T47D (cell line): ENCODE measurements around the gene KIF4A.
"Not testable (repeated sequence)": the region's sequence is repeated elsewhere in the genome, so short reads cannot be mapped to it uniquely, and the experiment has no call there.

Experiments
- DNase-seq, 2 experiments: peaks; one replicate each; pipeline versions ENCODE4 v3.0.0 to v3.0.0-alpha.2; 2011 to 2012; ENCODE audit warnings: low read depth in 1 of 2, low spot score in 1 of 2
- JUND ChIP-seq: IDR thresholded peaks from 2 replicates; pipeline ENCODE4 v1.6.1; 2012; ENCODE audit warnings: low read depth
- in situ Hi-C: cut with HindIII; loops from 2 replicates; pipeline ENCODE4 v1.10.0; 2016; ENCODE audit warnings: low sequenced_read_pairs, low pct_unique_long_range_greater_than_20kb

Gene KIF4A

DNA sequence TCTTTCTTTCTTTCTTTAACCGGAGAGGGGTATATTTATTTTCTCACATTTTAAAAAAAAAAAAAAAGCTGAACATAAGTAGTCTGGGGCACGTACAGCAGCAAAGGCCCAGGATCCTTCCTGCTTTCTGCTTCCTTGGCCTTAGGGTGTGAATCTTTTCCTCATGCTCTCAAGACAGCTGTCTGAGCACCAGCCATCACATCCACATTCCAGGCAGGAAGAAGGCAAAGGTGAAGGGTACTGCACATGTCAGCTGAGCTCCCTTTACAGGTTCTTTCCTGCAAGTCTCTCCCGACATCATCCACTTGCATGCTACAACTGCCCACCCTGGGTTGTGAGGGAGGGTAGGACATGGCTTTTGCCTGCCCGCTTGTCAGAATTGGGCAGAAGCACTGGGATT, 69.6 kb downstream of the KIF4A start:
- in situ Hi-C loops = no loop called here
- no peak for DNase-seq
- TF ChIP-seq JUND = no peak

DNA sequence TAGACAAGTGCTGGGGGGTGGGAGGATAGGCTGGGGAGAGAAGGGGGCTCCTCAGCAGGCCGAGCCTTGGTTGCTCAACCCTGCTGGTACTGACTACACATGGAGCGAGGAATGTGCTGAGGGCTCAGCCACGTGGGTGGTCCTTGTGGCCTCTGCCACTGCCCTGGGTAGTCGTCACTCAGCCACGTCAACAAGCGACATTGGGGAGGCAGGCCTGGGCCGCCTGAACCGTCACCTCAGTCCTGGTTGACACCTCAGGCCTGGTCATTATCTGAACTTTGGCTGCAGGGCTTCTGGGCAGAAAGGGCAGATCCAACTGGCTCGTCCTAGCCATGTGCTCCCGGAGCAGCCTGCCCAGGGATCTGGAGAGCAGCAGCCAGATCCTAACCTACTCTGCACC, 70.5 kb downstream of the KIF4A start:
- in situ Hi-C loops = no loop called here
- no peak for TF ChIP-seq JUND
- DNase-seq = no peak

DNA sequence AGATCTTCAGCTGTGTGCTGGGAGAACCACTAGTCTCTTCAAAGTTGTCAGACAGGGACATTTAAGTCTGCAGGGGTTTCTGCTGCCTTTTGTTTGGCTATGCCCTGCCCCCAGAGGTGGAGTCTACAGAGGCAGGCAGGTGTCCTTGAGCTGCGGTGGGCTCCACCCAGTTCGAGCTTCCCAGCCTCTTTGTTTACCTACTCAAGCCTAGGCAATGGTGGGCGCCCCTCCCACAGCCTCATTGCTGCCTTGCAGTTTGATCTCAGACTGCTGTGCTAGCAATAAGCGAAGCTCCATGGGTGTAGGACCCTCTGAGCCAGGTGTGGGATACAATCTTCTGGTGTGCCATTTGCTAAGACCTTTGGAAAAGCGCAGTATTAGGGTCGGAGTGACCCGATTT, 78.8 kb downstream of the KIF4A start:
- in situ Hi-C loops = not testable (repeated sequence)

DNA sequence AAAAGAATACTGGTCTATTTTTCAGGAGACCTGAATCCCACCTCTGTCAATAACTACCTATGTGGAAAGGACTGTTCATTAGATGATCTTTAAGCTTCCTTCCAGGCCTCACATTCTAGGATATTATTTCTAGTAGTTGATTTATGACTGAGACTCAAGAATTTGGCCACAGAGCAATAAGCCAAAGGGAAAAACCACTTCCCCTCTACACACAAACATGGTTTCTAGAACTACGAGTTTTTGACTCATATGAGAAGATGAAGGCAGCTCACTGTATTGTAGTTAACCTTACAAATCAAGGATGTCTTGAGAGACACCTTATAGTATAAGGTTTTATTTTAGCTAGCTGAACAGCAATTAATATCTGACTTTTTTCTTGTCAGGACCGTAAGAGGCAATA, 96.3 kb downstream of the KIF4A start:
- in situ Hi-C loops = no loop called here

More for the DNA sequence above, 78.8 kb downstream of the KIF4A start:
- not testable (repeated sequence) for DNase-seq

DNA sequence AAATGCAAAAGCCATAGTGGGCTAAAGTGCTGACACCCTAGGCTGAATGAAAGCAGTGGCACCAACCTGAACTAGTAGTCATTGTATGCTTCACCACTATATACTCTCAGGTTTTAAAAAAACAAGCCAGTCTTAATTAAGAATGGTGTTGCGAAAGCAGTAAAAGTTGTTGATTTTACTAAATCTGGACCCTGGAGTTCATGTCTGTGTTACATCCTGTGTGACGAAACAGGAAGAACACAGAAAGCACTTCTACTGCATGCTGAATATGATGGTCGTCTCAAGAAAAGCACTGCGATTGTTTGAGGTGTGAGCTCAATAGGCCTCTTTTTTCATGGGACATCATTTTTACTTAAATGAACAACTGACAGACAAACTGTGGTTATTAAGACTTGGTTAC, 109.0 kb downstream of the KIF4A start:
- no peak for TF ChIP-seq JUND
- no peak for DNase-seq
- in situ Hi-C loops = no loop called here

More for the DNA sequence above, 96.3 kb downstream of the KIF4A start:
- no peak for TF ChIP-seq JUND
- DNase-seq = no peak

DNA sequence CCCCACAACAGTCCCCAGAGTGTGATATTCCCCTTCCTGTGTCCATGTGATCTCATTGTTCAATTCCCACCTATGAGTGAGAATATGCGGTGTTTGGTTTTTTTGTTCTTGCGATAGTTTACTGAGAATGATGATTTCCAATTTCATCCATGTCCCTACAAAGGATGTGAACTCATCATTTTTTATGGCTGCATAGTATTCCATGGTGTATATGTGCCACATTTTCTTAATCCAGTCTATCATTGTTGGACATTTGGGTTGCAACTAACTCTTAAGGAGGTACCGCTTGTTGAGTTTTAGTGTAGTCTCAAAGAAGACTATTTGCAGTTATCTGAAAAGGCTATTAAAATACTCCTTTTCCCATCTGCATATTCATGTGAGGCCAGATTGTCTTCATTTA, 110.3 kb downstream of the KIF4A start:
- in situ Hi-C loops, DNase-seq: not testable (repeated sequence)

DNA sequence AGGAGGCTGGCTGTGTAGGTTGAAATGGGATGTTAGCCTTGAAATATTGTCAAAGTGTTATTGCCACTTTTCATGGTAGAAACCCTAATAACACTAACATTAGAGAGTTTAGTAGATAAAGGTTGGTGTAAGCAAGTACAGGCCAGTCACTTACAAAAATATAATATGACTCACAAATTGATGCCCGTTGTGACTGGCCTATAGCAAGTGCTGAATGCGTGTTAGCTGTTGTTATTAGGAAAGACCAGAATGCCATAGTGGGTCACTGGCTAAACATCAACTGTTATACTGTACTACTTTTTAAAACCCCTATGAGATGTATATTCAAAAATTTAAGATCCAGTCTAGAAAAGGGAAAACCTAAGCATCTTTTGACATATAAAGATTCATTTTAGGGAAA, 112.8 kb downstream of the KIF4A start:
- TF ChIP-seq JUND = no peak
- in situ Hi-C loops = no loop called here

DNA sequence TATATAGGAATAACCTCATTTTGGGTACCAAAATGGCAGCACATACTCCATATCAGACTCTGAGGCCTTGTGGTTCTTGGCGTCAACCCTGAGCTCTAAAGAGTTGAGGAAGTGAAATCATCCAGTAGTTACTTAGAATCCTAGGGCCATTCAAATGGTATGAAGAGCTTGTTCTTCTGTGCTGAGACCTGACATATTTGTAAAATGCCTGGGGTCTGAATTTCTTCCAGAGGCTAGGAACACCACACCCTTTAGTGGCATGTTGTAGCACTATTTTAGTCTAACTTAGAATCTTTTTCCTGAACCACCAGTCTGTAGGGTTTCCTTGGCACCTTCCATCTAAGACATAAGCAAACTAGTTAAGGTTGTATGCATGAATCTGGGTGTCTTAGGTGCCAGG, 115.1 kb downstream of the KIF4A start:
- in situ Hi-C loops = no loop called here
- no peak for TF ChIP-seq JUND
- DNase-seq = no peak

More for the DNA sequence above, 112.8 kb downstream of the KIF4A start:
- DNase-seq = no peak

DNA sequence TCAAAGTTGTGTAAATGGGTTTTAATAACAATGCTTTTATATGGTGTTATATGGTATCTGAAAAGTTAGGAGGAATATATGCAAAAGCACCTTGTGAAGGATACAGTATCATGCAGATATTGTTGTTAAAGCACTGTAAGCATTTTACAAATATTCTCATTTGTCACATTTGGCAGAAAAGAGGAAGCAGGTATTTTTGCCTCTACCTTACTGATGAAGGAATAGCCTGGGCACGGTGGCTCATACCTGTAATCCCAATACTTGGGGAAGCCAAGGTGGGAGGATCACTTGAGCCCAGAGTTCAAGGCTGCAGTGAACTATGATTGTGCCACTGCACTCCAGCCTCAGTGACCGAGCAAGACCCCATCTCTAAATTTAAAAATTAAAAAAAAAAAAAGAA, 121.0 kb downstream of the KIF4A start:
- in situ Hi-C loops = no loop called here
- no peak for TF ChIP-seq JUND
- no peak for DNase-seq

DNA sequence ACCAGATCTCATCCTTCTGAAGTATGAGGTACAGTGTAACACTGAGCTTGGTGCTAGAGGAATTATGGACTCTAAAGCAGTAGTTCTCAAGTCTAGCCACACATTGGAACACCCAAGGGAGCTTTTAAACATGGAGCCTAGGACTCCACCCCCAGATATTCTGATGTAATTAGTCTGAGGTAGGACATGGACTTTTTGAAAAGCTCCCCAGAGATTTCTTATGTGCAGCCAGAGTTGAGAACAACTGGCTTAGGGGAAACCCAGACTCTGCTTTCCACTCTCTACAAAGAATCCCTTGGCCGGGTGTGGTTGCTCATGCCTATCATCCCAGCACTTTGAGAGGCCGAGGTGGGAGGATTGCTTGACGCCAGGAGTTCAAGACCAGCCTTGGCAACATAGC, 121.6 kb downstream of the KIF4A start:
- DNase-seq = no peak

DNA sequence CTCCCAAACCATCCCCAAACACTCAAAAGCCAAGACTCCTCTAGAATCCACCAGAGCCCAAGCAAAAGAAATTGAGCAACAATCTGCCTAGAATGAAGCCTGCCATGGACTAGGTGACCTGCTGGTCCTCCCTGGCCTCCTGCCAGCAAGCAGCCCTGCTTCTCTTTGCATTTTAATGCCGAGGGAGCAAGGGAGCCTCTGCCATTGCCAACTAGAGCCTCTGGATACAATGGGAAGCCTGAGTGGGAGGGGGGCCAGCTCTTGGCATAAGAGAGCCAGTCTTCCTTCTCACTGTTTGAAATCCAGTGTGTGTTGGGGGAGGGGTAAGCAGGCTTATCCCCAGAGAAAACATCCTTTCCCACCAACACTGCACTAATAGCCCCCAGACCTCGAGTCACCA, 131.7 kb downstream of the KIF4A start:
- TF ChIP-seq JUND = no peak
- no peak for DNase-seq
- in situ Hi-C loops = no loop called here

More for the DNA sequence above, 121.6 kb downstream of the KIF4A start:
- no peak for TF ChIP-seq JUND
- in situ Hi-C loops = no loop called here

DNA sequence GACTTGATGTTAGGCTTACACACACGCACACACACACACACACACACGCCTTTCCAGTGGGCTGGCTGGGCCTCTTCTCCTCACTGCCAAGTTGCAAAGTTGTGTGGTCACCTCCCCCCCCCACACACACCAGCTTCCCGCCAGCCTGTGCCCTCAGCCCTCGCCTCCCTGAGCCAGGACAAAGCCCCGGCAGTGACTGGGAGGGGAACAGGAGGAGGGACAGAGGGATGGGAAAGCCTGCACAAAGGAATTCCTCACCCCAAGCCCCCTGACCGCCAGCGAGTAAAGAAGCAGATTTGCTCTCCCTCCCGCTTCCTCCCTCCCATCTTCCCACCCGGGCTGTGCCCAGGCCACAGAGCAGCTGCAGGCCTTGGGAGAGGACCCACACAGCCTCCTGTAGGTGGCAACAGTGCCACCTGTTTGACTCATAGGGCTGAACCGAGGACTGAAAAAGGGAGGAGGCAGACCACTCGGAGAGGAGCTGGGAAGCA, 133.0 kb downstream of the KIF4A start, which contains the start of gene GDPD2:
TSS of gene GDPD2 (plus strand) at position 464 of the 491 bp plus-strand sequence. CDS start 1,671 bp downstream, outside the sequence.
- in situ Hi-C loops = no loop called here
- TF ChIP-seq JUND = no peak
- DNase-seq = peak; percentile 7 to 60

DNA sequence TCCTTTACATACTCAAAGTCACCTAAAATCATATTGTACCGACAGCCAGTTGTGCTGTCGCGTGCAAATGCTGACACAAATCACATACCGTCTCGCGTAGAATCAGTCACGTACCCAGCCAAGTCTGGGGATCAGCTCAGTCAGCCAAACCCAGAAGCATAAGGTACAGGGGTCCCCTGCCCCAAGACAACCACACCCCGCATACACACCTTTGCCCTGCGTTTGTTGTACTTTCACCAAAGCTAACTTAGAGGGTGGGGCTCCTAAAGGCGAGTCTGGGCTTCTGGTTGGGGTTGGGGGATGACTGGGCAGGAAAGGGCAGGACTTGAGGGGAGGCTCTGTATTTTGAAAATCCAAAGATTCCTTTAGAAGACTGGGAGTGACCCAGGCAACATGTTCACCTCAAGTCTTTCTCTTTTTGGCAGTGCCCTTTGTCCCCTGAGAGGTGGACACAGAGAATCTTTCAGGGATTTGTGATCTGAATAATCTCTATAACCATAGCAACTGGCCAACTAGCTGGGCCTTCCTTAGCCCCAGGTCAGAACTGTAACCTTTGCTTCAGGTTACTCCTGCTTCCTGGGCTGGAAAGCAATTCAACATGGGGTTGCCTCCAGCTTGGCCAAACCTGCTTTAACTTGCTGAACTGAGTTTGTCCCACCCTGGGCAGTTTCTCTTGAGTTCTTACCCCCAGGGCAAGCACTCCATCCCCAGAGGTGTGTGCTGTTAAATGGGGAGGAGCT, 134.2 kb downstream of the KIF4A start:
- in situ Hi-C loops = no loop called here
- DNase-seq = no peak
- no peak for TF ChIP-seq JUND

DNA sequence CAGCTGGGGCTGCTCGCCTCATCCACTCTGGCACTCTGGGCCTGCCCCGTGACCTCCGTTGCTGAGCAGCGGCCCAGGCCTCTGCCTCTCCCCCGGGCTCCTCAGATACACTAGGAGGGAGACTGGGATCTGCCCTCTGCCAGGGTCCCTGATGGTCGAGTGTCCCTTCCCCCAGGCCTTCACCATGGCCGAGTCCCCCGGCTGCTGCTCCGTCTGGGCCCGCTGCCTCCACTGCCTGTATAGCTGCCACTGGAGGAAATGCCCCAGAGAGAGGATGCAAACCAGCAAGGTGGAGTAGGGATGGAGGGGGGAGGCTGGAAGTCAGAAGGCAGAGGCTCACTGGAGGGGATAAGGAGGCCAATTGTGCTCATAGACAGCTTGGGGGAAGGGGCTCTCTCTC, 134.9 kb downstream of the KIF4A start:
- TF ChIP-seq JUND = no peak
- in situ Hi-C loops = no loop called here
- no peak for DNase-seq
